HG03045 (cell line): ENCODE results near the gene RACK1.
"Not testable (repeated sequence)": the region's sequence is repeated elsewhere in the genome, so short reads cannot be mapped to it uniquely, and the experiment has no call there.

Experiments used
- ATAC-seq: cut with Tn5 transposase; IDR thresholded peaks from one replicate; pipeline ENCODE4 v1.9.1; 2021; ENCODE audit warnings: mild to moderate bottlenecking, moderate library complexity; ENCODE audit not compliant: unreplicated experiment

Gene RACK1

DNA sequence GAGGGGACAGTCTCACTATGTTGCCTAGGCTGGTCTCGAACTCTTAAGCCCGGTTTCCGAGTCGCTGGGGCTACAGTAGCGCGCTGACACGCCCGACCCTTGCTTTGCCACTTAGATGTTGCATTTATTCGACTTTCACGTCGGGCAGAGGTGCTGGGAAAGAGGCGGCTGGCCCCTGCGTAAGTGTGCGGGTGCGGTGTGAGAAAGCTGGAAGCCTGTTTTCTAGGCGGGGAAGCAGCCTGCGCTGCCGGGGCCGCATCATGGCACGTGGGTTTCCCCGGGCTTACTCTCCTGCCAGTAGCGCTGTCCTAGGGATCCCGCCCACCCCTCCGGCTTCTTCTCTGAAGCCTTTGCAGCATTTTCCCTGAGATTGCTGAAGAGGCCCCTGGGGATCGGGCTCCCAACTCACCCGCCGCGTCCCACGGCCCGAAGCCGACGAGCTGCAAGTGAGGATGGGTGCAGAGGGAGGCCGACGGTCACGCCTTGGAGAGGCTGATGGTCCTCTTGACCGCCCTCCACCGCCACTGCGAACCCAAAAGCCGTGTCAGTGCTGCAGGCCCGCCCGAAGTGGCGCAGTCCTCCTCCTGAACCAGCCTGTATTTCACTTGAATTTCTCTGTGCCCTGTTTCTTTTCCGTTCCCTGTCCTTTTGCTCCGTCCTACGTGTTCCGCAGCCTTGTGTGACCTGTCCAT is 26.4 kb downstream of the RACK1 start:
- peak; percentile 20 for ATAC-seq

DNA sequence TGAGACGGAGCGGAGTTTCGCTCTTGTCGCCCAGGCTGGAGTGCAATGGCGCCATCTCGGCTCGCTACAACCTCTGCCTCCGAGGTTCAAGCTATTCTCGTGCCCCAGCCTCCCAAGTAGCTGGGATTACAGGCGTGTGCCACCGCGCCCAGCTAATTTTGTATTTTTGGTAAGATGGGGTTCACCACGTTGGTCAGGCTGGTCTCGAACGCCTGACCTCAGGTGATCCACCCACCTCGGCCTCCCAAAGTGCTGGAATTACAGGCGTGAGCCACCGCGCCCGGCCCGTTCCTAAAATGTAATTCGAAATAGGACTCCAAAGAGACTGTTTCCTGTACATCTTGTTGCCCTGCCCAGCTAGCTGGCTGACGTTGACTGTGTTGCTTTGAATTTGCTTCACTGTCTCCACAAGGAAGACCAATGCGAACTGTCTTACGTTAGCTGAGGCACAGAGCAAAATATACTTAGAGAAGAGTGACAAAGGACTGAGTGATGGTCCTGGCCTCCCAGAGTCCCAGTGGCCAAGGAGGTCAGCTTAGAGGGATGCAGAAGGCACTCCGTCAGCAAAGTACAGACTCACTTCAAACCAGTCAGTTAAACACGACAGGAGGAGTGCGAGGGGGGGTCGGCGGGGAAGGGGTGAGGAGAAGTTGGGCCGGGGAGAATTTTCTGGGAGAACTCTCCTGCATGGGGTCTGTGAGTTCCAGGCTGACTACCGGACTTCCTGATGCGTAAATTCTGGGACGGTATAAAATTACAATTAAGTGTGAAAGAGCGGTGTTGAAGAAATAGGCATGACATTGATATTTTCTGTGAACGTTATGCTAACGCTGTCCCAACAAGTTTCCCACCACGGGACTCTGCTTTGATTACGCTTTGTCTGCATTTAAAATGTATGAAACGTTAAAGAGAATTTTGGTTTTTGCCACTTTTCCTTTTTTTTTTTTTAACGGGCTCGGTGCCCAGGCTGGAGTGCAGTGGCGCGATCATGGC is 27.4 kb downstream of the RACK1 start:
- no peak for ATAC-seq

DNA sequence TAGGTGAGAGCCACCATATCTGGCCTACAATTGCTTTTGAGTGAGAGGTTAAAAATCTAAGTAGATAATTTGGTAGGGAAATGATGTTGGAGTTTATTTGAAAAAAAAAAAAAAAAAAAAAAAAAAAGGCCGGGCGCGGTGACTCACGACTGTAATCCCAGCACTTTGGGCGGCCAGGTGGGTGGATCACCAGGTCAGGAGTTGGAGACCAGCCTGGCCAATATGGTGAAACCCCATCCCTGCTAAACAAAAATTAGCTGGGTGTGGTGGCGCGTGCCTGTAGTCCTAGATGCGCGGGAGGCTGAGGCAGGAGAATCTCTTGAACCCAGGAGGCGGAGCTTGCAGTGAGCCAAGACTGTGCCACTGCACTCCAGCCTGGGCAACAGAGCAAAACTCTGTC is 29.5 kb downstream of the RACK1 start:
- ATAC-seq: not testable (repeated sequence)

DNA sequence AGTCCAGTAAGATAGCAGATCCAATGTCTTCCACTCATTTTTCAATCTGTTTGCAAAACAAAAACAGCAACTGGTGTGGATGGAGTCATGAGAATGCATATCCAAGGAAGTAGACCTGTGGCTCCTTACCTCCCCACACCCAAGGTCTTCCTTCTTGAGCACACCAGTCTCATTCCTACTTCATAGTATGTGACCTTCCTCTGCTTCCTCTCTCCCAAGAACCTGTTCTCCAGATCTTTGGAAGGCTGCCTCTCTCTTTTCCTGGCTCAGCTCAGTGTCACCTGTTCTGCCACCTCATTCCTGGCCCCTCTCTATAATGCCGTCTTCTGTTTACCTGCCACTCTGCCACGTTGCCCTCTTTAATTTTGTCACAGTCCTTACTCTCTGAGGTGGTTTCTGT is 30.8 kb downstream of the RACK1 start:
- no peak for ATAC-seq

DNA sequence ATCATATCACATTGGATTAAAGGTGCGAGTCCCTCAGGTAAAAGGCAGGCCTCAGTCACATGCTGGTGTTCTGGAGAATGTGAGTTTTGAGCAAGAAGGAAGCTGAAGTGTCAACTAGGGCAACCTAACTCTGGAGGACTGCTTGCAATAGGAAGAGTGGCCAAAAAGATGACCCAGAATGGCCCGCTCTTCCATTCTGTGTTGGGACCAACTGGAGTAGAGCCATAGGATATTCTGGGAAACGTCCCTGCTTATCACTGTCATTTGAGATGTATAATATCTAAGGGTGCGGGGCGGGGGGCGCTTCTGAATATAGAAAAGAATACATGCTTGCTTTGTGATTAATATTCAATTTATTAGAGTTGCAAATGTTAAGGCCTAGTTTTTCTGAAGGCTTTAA is 31.6 kb downstream of the RACK1 start:
- no peak for ATAC-seq

DNA sequence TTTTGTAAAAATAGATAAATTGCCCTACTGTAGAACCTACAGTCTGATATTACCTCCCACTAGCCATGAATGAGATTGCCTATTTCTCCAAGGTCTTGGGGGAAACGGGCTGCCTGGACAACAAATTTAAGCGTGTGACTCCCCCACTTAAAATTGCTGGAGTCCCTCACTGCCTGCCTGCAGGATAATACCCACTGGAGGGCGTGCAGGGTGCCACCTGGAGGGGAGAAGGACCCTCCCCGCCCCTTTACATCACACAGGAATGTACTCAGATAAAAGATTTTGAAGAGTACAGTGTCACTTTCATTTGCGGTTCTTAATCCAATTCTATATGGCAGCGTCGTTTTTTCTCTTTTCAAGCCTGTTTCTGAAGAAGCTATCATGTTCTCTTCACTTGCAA is 32.5 kb downstream of the RACK1 start:
- no peak for ATAC-seq

DNA sequence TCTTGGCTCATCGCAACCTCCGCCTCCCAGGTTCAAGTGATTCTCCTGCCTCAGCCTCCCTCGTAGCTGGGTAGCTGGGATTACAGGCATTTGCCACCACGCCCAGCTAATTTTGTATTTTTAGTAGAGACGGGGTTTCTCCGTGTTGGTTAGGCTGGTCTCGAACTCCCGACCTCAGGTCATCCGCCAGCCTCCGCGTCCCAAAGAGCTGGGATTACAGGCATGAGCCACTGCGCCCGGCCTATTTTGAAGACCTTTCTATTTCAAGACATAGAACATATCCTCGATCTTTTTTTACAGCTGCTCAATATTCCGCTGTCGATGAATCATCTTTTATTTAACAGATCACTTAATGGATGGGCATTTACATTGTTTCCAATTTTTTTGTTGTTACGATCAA is 33.0 kb downstream of the RACK1 start:
- not testable (repeated sequence) for ATAC-seq

DNA sequence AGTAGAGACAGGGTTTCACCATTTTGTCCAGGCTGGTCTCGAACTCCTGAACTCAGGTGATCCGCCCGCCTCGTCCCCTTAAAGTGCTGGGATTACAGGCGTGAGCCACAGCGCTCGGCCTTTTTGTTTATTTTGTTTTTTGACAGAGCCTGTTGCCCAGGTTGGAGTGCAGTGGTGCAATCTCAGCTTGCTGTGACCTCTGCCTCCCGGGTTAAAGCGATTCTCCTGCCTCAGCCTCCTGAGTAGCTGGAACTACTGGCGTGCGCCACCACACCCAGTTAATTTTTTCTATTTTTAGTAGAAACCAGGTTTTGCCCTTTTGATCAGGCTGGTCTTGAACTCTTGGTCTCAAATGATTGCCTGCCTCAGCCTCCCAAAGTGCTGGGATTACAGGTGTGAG is 33.6 kb downstream of the RACK1 start:
- not testable (repeated sequence) for ATAC-seq

DNA sequence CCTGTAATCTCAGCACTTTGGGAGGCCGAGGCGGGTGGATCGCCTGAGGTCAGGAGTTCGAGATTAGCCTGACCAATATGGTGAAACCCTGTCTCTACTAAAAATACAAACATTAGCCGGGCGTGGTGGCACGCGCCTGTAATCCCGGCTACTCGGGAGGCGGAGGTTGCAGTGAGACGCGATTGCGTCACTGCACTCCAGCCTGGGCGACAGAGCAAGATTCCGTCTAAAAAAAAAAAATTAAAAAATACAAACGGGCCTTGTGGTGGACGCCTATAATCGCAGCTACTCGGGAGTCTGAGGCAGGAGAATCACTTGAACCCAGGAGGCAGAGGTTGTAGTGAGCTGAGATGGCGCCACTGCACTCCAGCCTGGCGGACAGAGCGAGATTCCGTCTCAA is 34.7 kb downstream of the RACK1 start:
- not testable (repeated sequence) for ATAC-seq

DNA sequence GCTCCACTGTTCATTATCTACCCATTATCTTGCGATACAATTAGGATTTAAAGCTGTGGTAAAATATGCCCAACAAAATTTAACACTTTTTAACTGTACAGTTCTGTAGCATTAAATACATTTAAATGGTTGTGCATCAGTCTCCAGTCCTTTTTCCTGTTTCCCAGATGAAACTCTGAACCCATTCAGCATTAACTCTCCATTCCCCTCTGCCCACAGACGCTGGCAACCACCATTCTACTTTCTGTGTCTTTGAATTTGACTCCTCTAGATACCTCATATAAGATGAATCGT is 35.8 kb downstream of the RACK1 start:
- no peak for ATAC-seq

DNA sequence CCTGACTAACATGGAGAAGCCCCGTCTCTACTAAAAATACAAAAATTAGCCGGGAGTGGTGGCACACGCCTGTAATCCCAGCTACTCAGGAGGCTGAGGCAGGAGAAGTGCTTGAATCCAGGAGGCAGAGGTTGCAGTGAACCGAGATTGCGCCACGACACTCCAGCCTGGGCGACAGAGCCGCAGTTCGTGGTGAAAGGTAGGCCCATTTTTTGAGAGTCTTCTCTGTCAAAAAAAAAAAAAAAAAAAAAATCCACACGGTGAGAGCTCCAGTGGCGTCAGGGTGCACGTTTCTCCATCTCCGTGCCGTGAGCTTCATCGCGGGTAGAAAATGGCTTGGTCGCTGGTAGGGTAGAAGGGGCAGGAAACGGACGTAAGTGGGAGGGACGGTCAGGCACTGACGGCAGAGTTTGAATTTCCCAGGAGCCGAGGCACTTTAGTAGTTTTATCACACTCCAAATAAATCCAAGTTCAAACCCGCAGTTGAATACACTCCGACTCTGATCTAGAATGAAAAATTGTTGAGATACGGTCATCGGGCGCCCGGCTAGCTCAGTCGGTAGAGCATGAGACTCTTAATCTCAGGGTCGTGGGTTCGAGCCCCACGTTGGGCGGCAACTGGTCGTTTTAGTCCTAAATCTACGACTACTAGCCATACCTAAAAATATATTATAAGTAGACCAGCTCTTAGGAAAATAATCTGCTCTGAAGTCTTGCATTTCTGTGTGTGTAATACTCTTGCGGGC is 36.3 kb downstream of the RACK1 start:
- ATAC-seq: peak; percentile 36

DNA sequence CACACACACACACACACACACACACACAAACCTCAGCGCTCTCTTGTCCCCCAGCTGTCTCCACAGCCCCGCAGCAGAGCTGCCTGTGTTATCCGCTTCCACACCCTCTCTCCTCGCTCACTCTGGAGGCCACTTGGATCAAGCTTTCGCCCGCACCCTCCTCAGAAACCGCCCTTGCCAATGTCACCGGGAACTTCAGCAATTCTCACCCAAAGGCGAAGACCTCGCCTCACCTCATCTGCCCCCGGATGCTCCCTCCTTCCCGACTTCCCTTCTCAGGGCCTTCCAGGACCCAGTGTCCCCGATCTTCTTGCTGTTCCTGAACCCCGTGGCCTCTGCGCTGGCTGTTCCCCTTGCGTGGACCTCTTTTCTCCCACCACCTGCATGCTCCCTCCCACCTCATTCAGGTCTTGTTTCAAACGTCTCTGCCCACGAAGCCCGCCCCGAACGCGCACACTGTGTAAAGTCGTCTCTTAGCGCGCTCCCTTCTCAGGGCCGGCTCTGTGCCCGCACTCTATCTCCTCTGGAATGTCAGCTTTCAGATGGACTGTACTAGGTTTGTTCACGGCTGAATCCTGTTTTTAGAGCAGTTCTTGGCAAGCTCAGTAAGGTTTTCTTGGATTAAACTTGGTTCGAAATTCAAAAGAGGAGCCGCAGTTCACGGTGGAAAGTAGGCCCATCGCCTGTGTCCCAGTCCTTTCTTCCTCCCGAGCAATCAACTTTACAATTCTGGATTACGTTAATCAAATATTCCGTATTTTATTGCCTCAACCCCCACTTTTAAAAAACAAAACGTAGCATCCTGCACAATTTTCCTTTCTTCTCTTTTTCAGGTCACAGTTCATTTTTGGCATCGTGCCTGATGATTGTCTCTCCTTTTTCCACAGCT is 37.7 kb downstream of the RACK1 start:
- no peak for ATAC-seq

DNA sequence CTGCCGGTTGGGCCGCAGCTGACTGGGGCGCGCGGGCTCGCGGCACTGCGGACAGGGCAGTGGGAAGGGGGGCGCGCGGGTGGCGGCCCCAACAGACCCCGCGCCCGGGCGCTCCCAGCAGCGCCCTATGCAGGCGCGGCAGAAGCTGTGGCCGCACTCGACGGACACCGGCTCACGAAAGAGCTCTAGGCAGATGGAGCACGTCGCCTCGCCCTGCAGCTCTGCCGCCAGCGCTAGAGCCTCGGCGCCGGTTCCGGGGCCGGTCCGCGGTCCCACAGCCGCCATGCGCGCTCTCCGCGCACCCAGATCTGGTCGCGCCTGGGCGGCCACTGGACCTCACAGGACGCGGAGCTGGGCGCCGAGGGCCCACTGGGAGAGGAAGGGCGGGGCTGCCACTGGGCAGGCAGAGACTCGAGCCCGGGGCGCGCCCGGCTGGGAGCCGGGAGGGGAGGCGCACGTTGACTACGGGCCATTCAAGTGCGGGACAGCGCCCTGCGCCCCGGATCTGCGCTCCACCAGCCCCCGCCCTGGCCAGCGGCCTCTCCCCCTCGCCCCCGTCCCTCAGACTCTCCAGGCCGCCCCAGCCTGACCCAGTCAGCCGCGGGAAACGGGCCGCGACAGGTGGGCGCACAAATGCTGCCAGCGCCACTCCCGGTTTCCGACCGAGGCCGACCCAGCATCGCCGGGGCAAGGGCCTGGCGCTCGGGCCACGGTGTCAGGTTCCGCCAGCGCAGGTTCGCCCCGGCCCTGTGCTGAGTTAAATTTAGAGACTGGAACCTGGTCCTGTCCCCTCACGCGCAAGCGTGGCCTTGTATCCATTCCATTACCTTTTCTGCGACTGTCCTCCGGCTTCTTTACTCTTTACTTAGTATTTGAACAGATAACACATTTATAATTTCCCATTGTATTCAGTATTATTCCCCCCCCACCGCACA is 38.6 kb downstream of the RACK1 start, which contains the start of gene TRIM7:
TSS of gene TRIM7 (minus strand) at position 371 of the 935 bp plus-strand sequence. CDS start at position 285, 86 bp downstream.
- ATAC-seq: no peak

DNA sequence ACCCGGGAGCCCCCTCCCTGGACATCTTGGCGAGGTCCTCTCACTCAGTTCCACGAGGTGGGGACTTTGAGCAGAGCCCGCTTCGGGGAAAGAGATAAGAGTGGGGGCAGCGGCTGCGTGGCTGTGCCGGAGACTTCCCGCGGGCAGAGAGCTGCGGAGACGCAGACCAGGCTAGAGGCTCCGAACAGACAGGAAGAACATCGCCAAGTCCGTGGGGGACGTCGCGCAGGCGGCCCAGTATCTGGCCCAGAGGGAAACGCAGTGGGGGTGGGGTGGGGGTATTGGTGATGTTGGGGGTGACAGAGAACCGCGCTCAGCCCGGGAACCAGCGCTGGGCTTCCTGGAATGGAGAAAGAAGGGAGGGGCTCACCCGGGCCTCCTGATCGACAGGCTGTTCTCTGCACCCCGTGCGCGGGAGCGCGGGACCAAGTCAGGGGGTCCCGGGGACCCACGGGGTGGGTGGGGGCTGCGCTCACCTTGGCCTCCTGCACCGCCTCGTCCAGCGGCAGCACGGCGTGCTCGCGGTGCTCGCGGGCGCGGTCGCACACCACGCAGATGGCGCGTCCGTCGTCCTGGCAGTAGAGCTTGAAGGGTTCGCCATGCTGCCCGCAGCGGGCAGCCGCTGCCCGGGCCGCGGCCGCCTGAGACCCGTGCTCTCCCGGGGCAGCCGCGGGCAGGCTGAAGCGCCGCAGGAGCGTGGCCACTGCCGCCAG is 39.4 kb downstream of the RACK1 start:
- no peak for ATAC-seq

DNA sequence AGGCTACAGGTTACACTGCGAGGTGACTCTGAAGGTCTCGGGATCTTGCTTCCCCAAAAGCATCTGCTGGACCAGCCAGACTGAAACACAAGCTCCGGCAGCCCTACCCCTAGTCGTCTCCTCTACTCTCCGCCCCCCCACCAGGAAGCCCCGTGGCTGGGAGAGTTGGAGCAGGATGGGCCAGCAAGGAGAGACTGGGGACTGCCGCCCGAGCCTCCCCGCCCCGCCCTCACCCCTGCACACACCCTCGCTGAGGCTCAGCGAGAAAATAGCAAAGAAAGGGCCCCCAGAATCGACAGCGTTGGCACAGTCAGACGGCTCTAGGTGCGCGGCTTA is 40.0 kb downstream of the RACK1 start:
- ATAC-seq: no peak

DNA sequence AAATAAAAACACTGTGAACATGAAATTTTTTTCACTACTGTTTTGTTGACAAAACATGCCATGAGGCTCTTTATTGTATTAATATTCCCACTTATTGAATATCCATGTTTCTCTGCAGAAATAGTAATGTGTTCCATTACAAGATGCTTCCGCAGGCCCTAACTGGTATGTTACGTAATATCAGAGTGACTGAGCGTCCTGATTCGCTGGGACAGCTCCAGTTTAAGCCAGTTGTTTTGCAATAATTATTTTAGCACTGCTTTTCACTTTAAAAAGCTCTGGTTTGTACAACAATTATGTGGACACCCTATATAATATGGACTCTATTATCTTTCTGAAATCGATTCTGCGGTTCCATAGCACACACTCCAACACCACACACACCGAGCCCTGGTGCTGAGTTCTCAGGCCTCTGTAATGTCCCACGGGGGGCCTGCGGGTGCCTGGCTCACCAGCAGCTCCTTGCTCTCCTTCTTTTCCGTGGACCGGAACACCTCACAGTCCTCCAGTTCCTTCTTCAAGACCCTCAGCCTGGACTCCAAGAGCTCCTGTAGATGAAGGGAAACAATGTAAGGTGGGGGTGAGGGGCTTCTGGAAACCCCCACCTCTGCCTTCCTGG is 40.5 kb downstream of the RACK1 start:
- no peak for ATAC-seq

DNA sequence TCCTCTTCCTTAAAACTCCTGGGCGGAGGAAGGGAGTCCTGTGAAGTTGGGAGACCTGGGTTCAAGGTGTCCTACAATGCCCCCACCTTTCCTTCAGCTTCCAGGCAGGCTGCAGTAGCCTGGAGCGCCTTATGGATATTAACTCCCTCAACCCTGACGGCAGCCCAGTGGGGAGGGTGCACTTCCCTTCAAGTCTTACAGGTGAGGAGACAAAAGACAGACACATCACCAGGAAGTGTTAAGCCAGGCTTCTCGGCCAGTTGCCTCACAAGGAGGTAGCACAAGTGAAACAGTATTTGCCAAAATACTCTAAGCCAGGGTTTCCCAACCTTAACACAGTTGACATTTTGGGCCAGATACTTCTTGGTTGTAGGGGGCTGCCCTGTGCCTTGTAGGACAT is 42.9 kb downstream of the RACK1 start:
- ATAC-seq: no peak

DNA sequence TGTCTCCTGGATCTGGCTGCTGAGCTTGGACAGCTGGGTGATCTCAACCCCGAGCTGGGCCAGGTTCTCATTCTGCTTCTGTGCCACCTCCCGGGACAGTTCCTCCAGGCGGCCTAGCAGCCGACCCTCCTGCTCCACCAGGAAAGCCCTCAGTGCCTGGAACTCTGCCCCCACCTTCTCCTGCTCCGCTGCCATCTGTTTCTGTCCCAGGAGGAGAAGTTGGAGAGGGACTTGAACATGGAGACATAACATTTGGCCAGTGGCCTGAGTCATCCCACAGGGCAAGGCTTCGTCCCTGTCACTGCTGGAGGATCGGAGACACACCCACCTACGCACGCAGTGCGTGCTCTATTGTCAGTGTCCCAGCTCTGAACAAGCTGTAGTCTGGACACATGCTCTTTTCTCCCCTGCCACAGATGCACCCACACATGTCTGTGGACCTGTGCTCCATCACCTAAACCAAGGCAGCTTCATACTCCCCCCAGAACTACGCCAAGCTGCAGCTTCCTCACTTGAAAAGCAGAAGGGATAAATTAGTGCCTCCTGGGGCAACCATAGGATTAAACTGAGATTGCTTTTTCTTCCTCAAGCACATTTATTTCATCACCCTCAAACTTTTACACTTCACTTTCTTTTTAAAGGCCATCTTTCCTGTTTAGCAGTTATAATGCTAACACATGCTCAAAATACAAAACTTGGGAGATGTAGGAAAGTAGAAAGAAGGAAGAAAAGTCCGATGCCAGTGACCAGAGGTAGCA is 43.6 kb downstream of the RACK1 start:
- no peak for ATAC-seq
